Right forelimb (tissue), 1 donor: ENCODE data around the gene ATP1B1.

ENCODE experiments used
- DNase-seq: peaks from one replicate; pipeline ENCODE4 v3.0.0-alpha.2; 2018

ATP1B1 gene

GRCh38 chr1:169094897-169095569 is 11.5 kb upstream of the ATP1B1 start:
- no peak for DNase-seq

GRCh38 chr1:169098380-169098779 is 8.1 kb upstream of the ATP1B1 start:
- no peak for DNase-seq

DNA sequence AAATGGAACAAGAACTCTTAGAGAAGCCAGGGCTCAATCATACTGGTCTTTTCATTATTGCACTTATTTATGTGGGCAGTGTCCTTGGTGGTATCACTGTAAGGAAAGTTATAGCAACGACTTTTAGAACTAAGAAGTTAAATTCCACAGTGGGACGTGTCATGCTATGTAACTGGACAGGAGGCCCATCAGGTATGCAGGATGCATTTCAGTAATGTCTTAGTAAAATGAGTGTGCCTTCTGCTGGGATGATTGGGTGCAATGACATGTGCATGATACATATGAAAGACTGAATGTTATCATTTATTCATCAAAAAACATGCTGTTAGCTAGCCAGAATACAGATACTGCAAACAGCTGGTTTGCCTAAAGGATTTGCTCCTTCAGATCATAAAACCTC is 6.9 kb upstream of the ATP1B1 start:
- DNase-seq, result no peak

- DNase-seq, result no peak
Observed at GRCh38 chr1:169100208-169100607, 6.3 kb upstream of the ATP1B1 start.

DNA sequence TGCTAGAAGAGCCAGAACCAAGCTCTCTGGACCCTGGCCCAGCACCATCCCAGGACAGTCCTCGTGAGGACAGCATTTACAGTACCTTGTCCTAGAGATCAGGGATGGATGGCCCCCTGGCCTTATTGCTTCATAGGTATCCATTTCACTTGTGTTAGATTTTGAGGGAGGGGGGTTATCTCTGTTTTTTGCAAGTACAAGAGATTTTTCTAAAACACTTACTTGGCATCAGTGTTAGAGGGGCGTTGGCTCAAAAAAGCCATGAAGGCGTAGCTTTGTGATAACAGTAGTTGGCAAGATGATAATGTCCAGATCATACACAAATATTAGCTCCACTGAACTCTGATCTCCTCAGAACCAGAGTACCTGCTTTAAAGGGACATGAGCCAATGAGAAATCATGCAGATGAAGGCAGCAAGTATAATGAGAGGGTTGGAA is 5.8 kb upstream of the ATP1B1 start:
- DNase-seq, result no peak

GRCh38 chr1:169102567-169102966 is 3.9 kb upstream of the ATP1B1 start:
- no peak for DNase-seq

DNA sequence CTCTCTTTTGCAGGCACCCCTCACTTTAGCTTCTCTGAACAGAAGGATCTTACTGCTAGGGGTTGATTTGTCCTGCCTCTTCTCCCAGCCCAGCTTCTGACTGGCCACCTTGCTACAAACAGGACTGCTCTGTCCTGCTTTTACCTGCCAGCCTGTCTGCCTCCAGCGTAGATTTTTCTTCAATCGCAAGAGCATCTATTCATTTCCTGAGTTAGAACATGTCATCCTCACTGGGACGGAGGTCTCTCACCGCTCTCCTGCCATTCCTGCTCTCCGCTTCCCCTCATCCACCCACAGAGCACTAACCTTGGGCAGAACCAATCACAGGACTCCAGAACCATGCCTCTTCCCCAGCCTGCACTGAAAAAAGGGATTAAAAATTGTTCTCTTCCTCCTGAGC is 3.5 kb upstream of the ATP1B1 start:
- DNase-seq, result no peak

- DNase-seq, result no peak
Observed at GRCh38 chr1:169103480-169103893, 3.0 kb upstream of the ATP1B1 start.

GRCh38 chr1:169105087-169105433 is 1.4 kb upstream of the ATP1B1 start:
- DNase-seq, result no peak

- DNase-seq, result peak; percentile 75
Observed at GRCh38 chr1:169105434-169106094, 926 bp upstream of the ATP1B1 start.

DNA sequence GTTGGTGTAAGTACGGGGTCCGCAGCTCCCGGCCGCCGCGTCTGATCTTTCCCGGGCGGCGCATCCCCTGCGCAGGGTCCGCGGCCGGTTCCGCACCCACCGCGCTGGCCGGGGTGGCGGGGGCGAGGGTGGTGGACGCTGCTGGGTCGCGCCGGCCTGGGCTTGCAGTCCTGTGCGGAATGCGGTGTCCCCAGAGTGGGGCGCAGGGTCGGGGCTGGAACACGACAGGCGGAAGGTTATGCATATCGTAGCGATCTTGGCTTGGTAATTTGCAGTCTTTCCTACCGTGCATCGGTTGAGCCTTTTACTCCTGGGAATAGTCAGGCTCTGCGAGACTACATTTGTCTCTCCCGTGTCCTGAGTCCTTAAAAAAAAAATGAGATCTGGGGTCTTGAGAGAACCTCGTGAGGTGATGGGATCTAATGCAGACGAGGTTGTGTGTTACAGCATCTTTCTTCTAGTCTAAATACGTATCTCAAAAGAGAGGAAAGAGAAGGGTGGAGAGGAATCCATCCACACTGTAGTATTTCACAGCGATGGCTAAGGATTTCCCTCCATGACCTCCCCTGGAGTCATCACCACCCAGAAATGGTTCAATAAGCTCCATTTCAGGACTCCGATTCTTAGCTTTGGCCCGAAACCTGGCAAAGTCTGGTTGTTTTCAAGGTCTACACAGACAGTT is 572 bp downstream of the ATP1B1 start:
- DNase-seq, result no peak

DNA sequence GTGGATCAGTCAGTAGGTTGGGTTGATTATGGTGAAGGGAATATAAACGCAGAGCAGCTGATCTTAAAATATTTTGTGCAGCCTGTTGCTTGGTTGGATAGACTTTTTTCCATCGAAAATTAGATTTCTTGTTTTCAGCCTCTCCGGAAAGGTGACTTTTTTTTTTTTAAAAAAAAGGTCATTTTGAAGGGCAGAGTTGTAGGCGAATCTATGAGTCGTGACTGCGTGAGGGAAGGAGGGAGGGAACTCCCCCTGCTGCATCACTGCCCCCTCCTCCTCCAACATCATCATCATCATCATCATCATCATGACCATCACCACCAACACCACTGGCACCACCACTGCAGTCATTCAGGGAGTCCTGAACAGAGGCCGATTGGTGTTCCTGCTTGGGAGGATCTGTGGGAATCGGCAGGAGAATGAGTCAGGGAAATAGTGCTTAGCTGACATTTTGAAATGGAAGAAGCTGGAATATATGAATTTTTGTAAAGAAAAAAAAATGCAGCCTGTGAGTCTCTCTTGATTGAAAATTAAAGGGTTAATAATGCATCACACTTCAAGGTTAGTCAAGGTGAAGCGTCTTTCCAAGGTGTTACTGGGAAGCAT is 1.2 kb downstream of the ATP1B1 start:
- DNase-seq, result no peak

DNA sequence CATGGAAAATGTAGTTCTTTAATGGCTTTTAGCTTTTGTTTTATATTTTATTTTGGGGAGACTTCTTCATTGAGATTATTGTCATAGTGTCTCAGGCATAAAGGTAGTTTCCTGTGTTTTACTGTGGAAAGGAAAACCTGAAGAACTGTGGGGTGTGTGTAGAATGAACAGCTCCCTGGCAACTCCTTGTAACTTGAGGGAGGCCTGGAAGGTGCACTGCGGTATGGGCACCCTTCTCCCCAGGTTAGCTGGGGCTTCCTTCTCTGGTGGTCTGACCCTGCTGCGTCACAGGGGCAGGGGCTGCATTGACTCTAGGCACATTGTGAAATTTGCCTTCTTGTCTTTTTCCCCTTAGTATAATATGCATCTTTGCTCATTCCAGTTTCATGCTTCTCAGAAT is 1.7 kb downstream of the ATP1B1 start:
- DNase-seq, result no peak

DNA sequence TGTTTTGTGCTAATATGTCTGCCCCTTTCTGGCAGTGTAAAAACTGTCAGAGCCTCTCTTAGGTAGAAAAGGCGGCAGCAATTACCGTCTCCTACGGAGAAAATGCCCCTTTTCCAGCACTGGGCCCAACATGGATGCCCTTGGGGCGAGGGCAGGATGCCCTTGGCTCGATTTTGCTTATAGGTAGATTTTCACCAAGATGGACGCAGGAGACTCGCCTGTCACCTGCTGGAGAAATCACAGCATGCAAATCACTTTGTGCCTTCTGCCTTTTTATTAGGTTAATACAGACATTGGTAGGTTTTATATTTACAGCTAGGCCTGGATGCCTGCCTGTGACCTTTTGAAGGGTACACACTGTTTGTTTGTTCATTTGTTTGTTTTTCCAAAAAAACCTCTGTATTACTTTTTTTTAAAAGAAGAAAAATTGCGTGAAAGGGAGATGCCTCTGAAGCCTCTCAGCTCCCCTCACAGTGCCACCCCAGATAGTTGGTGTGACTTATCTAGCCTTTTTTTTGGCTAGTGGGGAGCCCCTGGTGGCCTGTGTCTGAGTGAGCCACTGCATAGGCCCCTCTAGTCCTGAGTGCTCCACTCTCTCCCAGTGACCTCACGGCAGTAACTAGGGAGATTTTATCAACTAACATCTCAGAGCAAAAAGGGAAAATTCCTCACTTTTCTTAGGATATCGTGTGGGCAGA is 2.5 kb downstream of the ATP1B1 start:
- no peak for DNase-seq

DNA sequence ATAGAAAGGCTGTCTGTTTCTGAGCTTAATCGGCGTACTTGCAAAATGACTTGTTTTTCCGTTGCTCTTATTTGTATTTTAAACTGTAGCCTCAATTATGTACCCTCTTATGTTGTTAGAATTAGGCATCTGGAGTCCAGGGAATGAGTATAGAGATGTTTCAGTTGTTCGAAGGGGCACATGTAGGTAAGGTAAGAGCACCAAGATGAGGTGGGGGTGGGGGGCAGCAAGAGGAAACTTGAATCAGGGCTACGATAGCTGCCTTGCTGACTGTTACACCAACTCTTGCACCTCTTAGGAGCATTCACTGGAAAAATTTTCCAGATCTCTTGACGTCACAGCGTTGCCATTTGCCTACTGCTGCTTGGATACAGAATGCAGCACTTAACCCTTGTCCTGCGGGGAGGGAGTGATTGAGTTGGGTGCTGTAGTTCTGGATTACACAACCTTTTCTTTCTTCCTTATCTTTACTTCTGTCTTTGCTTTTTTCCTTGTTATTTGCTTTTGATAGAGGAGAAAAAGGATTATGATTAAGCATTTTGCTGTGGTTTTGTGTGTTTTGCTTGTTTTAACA is 3.2 kb downstream of the ATP1B1 start:
- no peak for DNase-seq

DNA sequence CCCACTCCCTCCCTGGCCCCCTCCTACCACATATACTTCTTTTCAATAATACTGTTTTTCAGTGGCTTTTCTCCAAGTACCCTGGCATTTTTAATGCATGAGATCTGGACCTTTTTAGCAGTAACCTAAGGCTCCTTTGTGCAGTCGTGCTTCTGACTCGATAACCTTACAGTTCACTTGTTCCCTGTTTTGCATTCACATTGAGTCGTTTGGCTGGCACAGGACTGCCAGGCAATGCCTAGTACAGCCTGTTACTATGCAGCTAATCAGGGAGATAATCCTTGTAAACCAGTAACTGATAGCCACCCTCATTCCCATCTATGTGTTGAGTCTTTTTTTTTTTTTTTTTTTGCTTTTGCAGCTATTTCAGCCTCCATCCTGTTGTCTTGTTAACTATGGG is 3.7 kb downstream of the ATP1B1 start:
- no peak for DNase-seq

- DNase-seq, result no peak
Observed at GRCh38 chr1:169110689-169111447, 4.4 kb downstream of the ATP1B1 start.

DNA sequence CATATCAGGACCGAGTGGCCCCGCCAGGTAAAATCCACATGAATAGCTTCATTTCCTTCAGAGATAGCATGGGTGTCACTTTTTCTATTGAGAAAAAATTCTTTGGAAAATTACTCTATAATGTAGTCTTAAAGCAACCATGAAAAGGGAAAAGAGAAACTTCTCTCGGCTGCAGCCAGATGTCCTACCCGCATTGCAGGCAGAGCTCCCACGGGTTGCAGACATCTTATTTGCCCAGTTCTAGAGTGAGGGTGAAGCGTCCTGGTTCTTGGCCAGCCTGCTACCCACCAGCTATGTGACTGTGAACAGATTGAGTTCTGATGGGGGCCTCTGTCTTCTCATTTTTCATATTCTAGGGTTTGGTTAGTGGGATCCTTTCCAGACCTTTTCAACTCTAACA is 5.0 kb downstream of the ATP1B1 start:
- DNase-seq, result no peak

- no peak for DNase-seq
Observed at GRCh38 chr1:169112241-169112640, 5.8 kb downstream of the ATP1B1 start.

- DNase-seq, result no peak
Observed at GRCh38 chr1:169113613-169114119, 7.2 kb downstream of the ATP1B1 start.

DNA sequence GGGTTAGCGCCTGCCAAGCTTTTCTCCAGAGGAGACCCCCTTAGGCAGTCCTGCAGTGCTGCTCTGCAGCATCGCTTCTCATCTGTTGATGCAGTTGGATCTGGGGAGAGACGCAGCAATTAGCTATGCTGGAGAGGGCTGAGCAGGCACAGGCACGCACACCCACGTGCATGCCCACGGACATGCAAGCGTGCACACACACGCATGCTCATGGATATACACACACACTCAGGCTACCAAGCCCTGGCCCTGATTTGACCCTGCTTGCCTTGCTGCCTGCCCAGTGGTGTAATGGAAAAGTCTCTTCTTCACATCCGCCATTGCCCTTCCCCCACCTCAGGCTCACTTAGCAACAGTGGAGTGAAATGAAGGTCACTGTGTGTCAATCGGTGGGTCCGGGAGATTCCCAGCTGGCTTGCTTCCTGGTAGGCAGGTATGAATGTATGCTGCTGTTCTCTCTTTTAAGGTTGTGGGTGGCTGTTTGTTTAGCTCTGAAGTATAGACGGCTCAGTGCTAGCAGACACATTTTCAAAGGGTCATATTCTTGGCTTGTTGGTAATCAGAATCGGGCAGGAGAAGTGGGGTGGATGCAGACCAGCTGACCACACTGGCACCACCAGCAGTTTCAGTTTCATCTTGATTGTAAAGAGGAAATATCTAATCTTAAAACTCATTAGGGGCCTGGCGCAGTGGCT is 9.5 kb downstream of the ATP1B1 start:
- DNase-seq, result peak; percentile 56
